H9 (cell line): Measurements from ENCODE around the gene IFNL1. TPM values are rescaled to one million over a fixed set of nuclear protein-coding genes. Genes with fewer than 3 reads are reported as not detected.

Source experiments
- DNase-seq: peaks from one replicate; pipeline ENCODE4 v3.0.0-alpha.2; 2017
- H2AFZ ChIP-seq: one replicate; pipeline ENCODE4 v1.6.1; 2013; ENCODE audit warnings: mild to moderate bottlenecking, low read length, control low read depth, moderate library complexity
- H2AK5ac ChIP-seq: 2 replicates; pipeline ENCODE4 v1.6.1; 2013; ENCODE audit warnings: low read length, control low read depth, mixed read lengths; ENCODE audit not compliant: insufficient read length
- H2BK120ac ChIP-seq: one replicate; pipeline ENCODE4 v1.6.1; 2013; ENCODE audit warnings: low read depth, mild to moderate bottlenecking, low read length, control low read depth, inconsistent platforms; ENCODE audit not compliant: poor library complexity, severe bottlenecking
- H2BK12ac ChIP-seq: 2 replicates; pipeline ENCODE4 v1.6.1; 2013; ENCODE audit warnings: low read length, control low read depth, mixed read lengths, low read depth; ENCODE audit not compliant: insufficient read length
- H2BK15ac ChIP-seq: 2 replicates; pipeline ENCODE4 v1.6.1; 2013; ENCODE audit warnings: low read depth, low read length, control low read depth
- H2BK20ac ChIP-seq: one replicate; pipeline ENCODE4 v1.6.1; 2013; ENCODE audit warnings: low read depth, mild to moderate bottlenecking, low read length, control low read depth, inconsistent platforms; ENCODE audit not compliant: poor library complexity, severe bottlenecking
- H2BK5ac ChIP-seq: 2 replicates; pipeline ENCODE4 v1.6.1; 2013; ENCODE audit warnings: low read length, control low read depth, mixed read lengths; ENCODE audit not compliant: insufficient read length
- H3K14ac ChIP-seq: 2 replicates; pipeline ENCODE4 v1.6.1; 2013; ENCODE audit warnings: low read length, control low read depth; ENCODE audit not compliant: insufficient read depth
- H3K18ac ChIP-seq: 2 replicates; pipeline ENCODE4 v1.6.1; 2013; ENCODE audit warnings: low read depth, mild to moderate bottlenecking, mixed read lengths, low read length, control low read depth; ENCODE audit not compliant: insufficient read length
- H3K23ac ChIP-seq: 2 replicates; pipeline ENCODE4 v1.6.1; 2013; ENCODE audit warnings: low read length, control low read depth, mixed read lengths, low read depth; ENCODE audit not compliant: insufficient read length
- H3K23me2 ChIP-seq: 2 replicates; pipeline ENCODE4 v1.6.1; 2013; ENCODE audit warnings: low read depth, mild to moderate bottlenecking, mixed read lengths, low read length, control low read depth; ENCODE audit not compliant: insufficient read length, poor library complexity, severe bottlenecking
- H3K27ac ChIP-seq: 2 replicates; pipeline ENCODE4 v1.5.1; 2013; ENCODE audit warnings: low read length, control low read depth, mixed read lengths, low read depth; ENCODE audit not compliant: insufficient read length
- H3K27me3 ChIP-seq: 2 replicates; pipeline ENCODE4 v1.6.1; 2013; ENCODE audit warnings: low read length, control low read depth, inconsistent platforms; ENCODE audit not compliant: insufficient read depth
- H3K4ac ChIP-seq: 2 replicates; pipeline ENCODE4 v1.6.1; 2013; ENCODE audit warnings: low read depth, mild to moderate bottlenecking, control low read depth, inconsistent platforms, low read length, moderate library complexity
- H3K4me1 ChIP-seq: 2 replicates; pipeline ENCODE4 v1.6.1; 2013; ENCODE audit warnings: low read length, control low read depth, inconsistent platforms; ENCODE audit not compliant: insufficient read depth
- H3K4me2 ChIP-seq: 2 replicates; pipeline ENCODE4 v1.6.1; 2013; ENCODE audit warnings: low read length, control low read depth, mixed read lengths; ENCODE audit not compliant: insufficient read length, insufficient read depth
- H3K56ac ChIP-seq: 2 replicates; pipeline ENCODE4 v1.6.1; 2013; ENCODE audit warnings: low read depth, mild to moderate bottlenecking, mixed read lengths, low read length, control low read depth; ENCODE audit not compliant: insufficient read length
- H3K79me1 ChIP-seq: 2 replicates; pipeline ENCODE4 v1.6.1; 2013; ENCODE audit warnings: low read depth, mild to moderate bottlenecking, moderate library complexity, low read length, control low read depth, inconsistent platforms; ENCODE audit not compliant: insufficient read depth, poor library complexity, severe bottlenecking
- H3K79me2 ChIP-seq: 2 replicates; pipeline ENCODE4 v1.6.1; 2013; ENCODE audit warnings: low read length, control low read depth, inconsistent platforms; ENCODE audit not compliant: insufficient read depth
- H3K9ac ChIP-seq: 2 replicates; pipeline ENCODE4 v1.6.1; 2013; ENCODE audit warnings: low read length, control low read depth, mixed read lengths; ENCODE audit not compliant: insufficient read length; ENCODE audit errors: extremely low read depth
- H3K9me3 ChIP-seq: one replicate; pipeline ENCODE4 v1.6.1; 2013; ENCODE audit warnings: low read depth, low read length, inconsistent platforms; ENCODE audit not compliant: control insufficient read depth
- H3T11ph ChIP-seq: one replicate; pipeline ENCODE4 v1.6.1; 2013; ENCODE audit warnings: mild to moderate bottlenecking, low read length, control low read depth, inconsistent platforms
- H4K20me1 ChIP-seq: one replicate; pipeline ENCODE4 v1.6.1; 2013; ENCODE audit not compliant: control insufficient read depth, insufficient read length, insufficient read depth
- H4K5ac ChIP-seq: 2 replicates; pipeline ENCODE4 v1.6.1; 2013; ENCODE audit warnings: low read depth, mild to moderate bottlenecking, mixed read lengths, low read length, control low read depth; ENCODE audit not compliant: insufficient read length
- H4K8ac ChIP-seq: replicated peaks from 2 replicates; pipeline ENCODE4 v1.6.1; 2013; ENCODE audit warnings: low read length, control low read depth, mixed read lengths, low read depth; ENCODE audit not compliant: insufficient read length
- H4K91ac ChIP-seq: 2 replicates; pipeline ENCODE4 v1.6.1; 2013; ENCODE audit warnings: low read depth, mild to moderate bottlenecking, moderate library complexity, mixed read lengths, low read length, control low read depth; ENCODE audit not compliant: insufficient read length
- H3K27ac Mint-ChIP-seq, 3 experiments: 2 replicates in 2 of 3; 3 replicates in 1 of 3; pipeline ENCODE4 v1.8.0; 2020 to 2021; ENCODE audit warnings: mixed read lengths in 3 of 3, mild to moderate bottlenecking in 1 of 3, moderate library complexity in 1 of 3
- H3K27me3 Mint-ChIP-seq: 2 replicates; pipeline ENCODE4 v1.8.0; 2021; ENCODE audit warnings: low read depth, mild to moderate bottlenecking, moderate library complexity, mixed read lengths
- H3K36me3 Mint-ChIP-seq, 3 experiments: 2 replicates in 2 of 3; 3 replicates in 1 of 3; pipeline ENCODE4 v1.8.0; 2020 to 2021; ENCODE audit warnings: low read depth in 3 of 3, mixed read lengths in 3 of 3; ENCODE audit not compliant: insufficient read depth in 1 of 3
- H3K4me1 Mint-ChIP-seq, 2 experiments: 2 replicates each; pipeline ENCODE4 v1.8.0; 2020; ENCODE audit warnings: mixed read lengths in 2 of 2
- H3K4me3 Mint-ChIP-seq, 2 experiments: 2 replicates in 1 of 2; 3 replicates in 1 of 2; pipeline ENCODE4 v1.8.0; 2020 to 2021; ENCODE audit warnings: mild to moderate bottlenecking in 2 of 2, mixed read lengths in 2 of 2, moderate library complexity in 1 of 2
- H3K9me3 Mint-ChIP-seq, 2 experiments: 2 replicates in 1 of 2; 3 replicates in 1 of 2; pipeline ENCODE4 v1.8.0; 2020; ENCODE audit warnings: mild to moderate bottlenecking in 2 of 2, mixed read lengths in 2 of 2, moderate library complexity in 1 of 2
- WGBS: extraction: QIAGEN DNeasy Blood & Tissue Kit; methylation state at CpG from one replicate; pipeline ENCODE4 v1.1.7; 2013; ENCODE audit warnings: missing lambda C conversion rate, low lambda C conversion rate, mixed read lengths; ENCODE audit not compliant: insufficient read length; ENCODE audit errors: extremely low coverage; 5-methylcytosine and 5-hydroxymethylcytosine counted together
- total RNA-seq: library from RNA; stranded (reverse); gene quantifications from 2 replicates; pipeline ENCODE4 v1.2.1, GENCODE V29; 2021
- TF ChIP-seq, protein P1 (sequence below): fragments of 200-600 bp; sonication (generic); conservative IDR thresholded peaks from 3 replicates; pipeline ENCODE4 v1.8.0; 2021; ENCODE audit warnings: antibody characterized with exemption, mild to moderate bottlenecking

IFNL1 gene
- total RNA-seq, 1 experiment from 2014 or later, result not detected

DNA sequence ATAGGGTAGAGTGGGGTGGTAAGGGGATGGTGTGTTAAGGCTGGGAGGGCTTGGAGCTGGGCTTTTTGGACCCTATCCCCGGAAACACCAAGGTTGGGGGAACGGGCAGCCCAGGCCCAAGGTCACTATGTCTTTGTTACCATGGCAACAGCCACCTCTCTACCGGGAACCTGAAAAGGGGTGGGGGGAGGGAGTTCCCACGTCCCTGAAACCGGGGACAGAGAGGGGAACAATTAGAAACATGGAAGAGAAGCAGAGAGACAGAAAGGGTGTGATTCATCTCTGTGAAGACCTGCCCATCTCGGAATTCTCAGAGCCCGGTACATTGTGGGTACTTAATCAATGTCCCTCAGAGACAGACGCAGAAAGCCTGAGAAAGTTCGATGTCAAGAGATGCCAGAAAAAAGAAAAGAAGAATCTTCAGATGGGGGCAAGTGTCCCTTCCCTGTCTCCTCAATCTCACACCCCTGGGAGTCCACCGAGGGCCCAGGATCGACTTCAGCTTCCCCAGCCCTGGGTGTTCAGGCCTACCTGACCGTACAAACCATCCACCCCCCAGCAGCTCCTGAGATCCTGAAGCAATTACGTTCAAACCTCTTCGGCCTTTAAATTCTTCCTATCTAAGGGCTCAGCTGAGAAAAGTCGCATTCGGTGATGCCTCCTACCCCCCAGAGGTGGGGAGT is 31.3 kb downstream of the IFNL1 start:
- Histone ChIP-seq H3K14ac (no peak overlapping the region), H4K8ac (no peak overlapping the region), H3K23me2 (no peaks in the 10 kb centered on the region), H2BK12ac (no peak overlapping the region), H3K56ac (no peak overlapping the region), H2AK5ac (no peak overlapping the region), H3K9ac (no peak overlapping the region), H4K5ac (no peak overlapping the region), H3K18ac (no peak overlapping the region), H3K4me1 (no peaks in the 10 kb centered on the region), H3K4ac (no peak overlapping the region), H4K20me1 (no peaks in the 10 kb centered on the region), H3K27me3 (0 out of 2 replicates have a peak, but pooled peaks cover 2% of the 10 kb centered on the region), H3K79me1 (no peaks in the 10 kb centered on the region), H2BK20ac (no peak overlapping the region), H3K79me2 (no peaks in the 10 kb centered on the region), H3K27ac (no peak overlapping the region), H3K9me3 (no peaks in the 10 kb centered on the region), H4K91ac (no peak overlapping the region), H3K23ac (no peak overlapping the region), H3T11ph (no peak overlapping the region), H2BK120ac (no peak overlapping the region), H2BK15ac (no peak overlapping the region), H2BK5ac (no peak overlapping the region), H3K4me2 (no peak overlapping the region), H2AFZ (no peak overlapping the region)
- no CpG with 5 or more reads among the region's 16 CpGs for WGBS
- peak overlapping the region in 1 of 3 experiments; percentile 48; a peak in 1 of 7 replicates for H3K27ac Mint-ChIP-seq
- H3K4me1 Mint-ChIP-seq, result peaks cover 10 to 14% of the 10 kb centered on the region in 2 experiments
- peak overlapping the region in 1 of 2 experiments; percentile 57; a peak in 2 of 5 replicates for H3K4me3 Mint-ChIP-seq
- DNase-seq, result no peak
- peaks cover 41% of the 10 kb centered on the region for H3K27me3 Mint-ChIP-seq
- TF ChIP-seq, protein P1, sequence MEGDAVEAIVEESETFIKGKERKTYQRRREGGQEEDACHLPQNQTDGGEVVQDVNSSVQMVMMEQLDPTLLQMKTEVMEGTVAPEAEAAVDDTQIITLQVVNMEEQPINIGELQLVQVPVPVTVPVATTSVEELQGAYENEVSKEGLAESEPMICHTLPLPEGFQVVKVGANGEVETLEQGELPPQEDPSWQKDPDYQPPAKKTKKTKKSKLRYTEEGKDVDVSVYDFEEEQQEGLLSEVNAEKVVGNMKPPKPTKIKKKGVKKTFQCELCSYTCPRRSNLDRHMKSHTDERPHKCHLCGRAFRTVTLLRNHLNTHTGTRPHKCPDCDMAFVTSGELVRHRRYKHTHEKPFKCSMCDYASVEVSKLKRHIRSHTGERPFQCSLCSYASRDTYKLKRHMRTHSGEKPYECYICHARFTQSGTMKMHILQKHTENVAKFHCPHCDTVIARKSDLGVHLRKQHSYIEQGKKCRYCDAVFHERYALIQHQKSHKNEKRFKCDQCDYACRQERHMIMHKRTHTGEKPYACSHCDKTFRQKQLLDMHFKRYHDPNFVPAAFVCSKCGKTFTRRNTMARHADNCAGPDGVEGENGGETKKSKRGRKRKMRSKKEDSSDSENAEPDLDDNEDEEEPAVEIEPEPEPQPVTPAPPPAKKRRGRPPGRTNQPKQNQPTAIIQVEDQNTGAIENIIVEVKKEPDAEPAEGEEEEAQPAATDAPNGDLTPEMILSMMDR, result no peak
- no peaks in the 10 kb centered on the region; a peak in 2 of 5 replicates for H3K9me3 Mint-ChIP-seq
- no peaks in the 10 kb centered on the region; a peak in 1 of 7 replicates for H3K36me3 Mint-ChIP-seq
